ENCODE measurements around the gene CTRB1. TPM values are rescaled to one million over a fixed set of nuclear protein-coding genes. Genes with fewer than 3 reads are reported as not detected.

CTRB1 gene
- total and polyA plus RNA-seq, 4 donors: 0.24 TPM; not detected in 3

Other genes starting within 250 kb of the CTRB1 start
- 10 to 100 TPM; 30.2 to 34.8 TPM for gene WDR59, start 233.9 kb upstream of the CTRB1 start, total RNA-seq
- 100 to 1,000 TPM in 1 of 2 donors, 10 to 100 TPM in 1; 78.2 to 103 TPM for gene WDR59, start 233.9 kb upstream of the CTRB1 start, polyA plus RNA-seq (ENCODE audit: insufficient read length in 2 of 2)
- 10 to 100 TPM; 13.2 to 20.2 TPM for gene ZNRF1, start 220.0 kb upstream of the CTRB1 start, total RNA-seq
- 100 to 1,000 TPM in 1 of 2 donors, 10 to 100 TPM in 1; 89.5 to 103 TPM for gene ZNRF1, start 220.0 kb upstream of the CTRB1 start, polyA plus RNA-seq (ENCODE audit: insufficient read length in 2 of 2)
- gene LDHD, start 102.2 kb upstream of the CTRB1 start, total RNA-seq: 1 to 10 TPM; 4.5 to 5.7 TPM
- 1 to 10 TPM; 8.1 to 9.3 TPM for gene LDHD, start 102.2 kb upstream of the CTRB1 start, polyA plus RNA-seq (ENCODE audit: insufficient read length in 2 of 2)
- 10 to 100 TPM; 35.6 to 38.8 TPM for gene ZFP1, start 70.5 kb upstream of the CTRB1 start, total RNA-seq
- gene ZFP1, start 70.5 kb upstream of the CTRB1 start, polyA plus RNA-seq (ENCODE audit: insufficient read length in 2 of 2): 10 to 100 TPM; 23.3 to 29.5 TPM
- gene CTRB2, start 11.8 kb upstream of the CTRB1 start, total RNA-seq: not detected
- gene CTRB2, start 11.8 kb upstream of the CTRB1 start, polyA plus RNA-seq (ENCODE audit: insufficient read length in 2 of 2): under 1 TPM; 0.20 to 0.24 TPM
- 10 to 100 TPM; 25.1 to 36.3 TPM for gene BCAR1, start 32.6 kb downstream of the CTRB1 start, total RNA-seq
- 10 to 100 TPM; 81.7 to 98.0 TPM for gene BCAR1, start 32.6 kb downstream of the CTRB1 start, polyA plus RNA-seq (ENCODE audit: insufficient read length in 2 of 2)
- 100 to 1,000 TPM in 1 of 2 donors, 10 to 100 TPM in 1; 55.4 to 129 TPM for gene CFDP1, start 214.5 kb downstream of the CTRB1 start, total RNA-seq
- gene CFDP1, start 214.5 kb downstream of the CTRB1 start, polyA plus RNA-seq (ENCODE audit: insufficient read length in 2 of 2): 100 to 1,000 TPM; 135 to 164 TPM
- gene TMEM170A, start 245.7 kb downstream of the CTRB1 start, total RNA-seq: 10 to 100 TPM; 35.4 to 60.6 TPM
- 10 to 100 TPM; 36.6 to 38.6 TPM for gene TMEM170A, start 245.7 kb downstream of the CTRB1 start, polyA plus RNA-seq (ENCODE audit: insufficient read length in 2 of 2)